Activated naive CD8-positive, alpha-beta T cell treated with anti-CD3 and anti-CD28 coated beads, Interleukin-2, amount 50 U/mL, for 24 hours (primary cell): ENCODE measurements around the gene CRB2.

ENCODE experiments used
- ATAC-seq: fragments of 150-1000 bp; cut with Tn5 transposase; one replicate; pipeline ENCODE4 v1.10.0; 2021
- DNase-seq: peaks from one replicate; pipeline ENCODE4 v3.0.0; 2021
- H3K27ac Mint-ChIP-seq: one replicate; pipeline ENCODE4 v1.8.0; 2021; ENCODE audit warnings: mild to moderate bottlenecking, mixed read lengths
- H3K27me3 Mint-ChIP-seq: one replicate; pipeline ENCODE4 v1.8.0; 2021; ENCODE audit warnings: mixed read lengths
- H3K36me3 Mint-ChIP-seq: one replicate; pipeline ENCODE4 v1.8.0; 2021; ENCODE audit warnings: low read depth, mixed read lengths
- H3K4me1 Mint-ChIP-seq: one replicate; pipeline ENCODE4 v1.8.0; 2021; ENCODE audit warnings: mixed read lengths
- H3K4me3 Mint-ChIP-seq: one replicate; pipeline ENCODE4 v1.8.0; 2021; ENCODE audit warnings: mild to moderate bottlenecking, moderate library complexity, mixed read lengths
- H3K9me3 Mint-ChIP-seq: one replicate; pipeline ENCODE4 v1.8.0; 2021; ENCODE audit warnings: mixed read lengths

The CRB2 gene

GRCh38 chr9:123349033-123349432 lies 7.0 kb upstream of the CRB2 start:
- Mint-ChIP-seq H3K4me1 (peaks cover 4% of the 10 kb centered on the region), H3K4me3 (no peak overlapping the region), H3K27me3 (peaks cover 4% of the 10 kb centered on the region), H3K27ac (no peak overlapping the region), H3K9me3 (no peaks in the 10 kb centered on the region), H3K36me3 (no peaks in the 10 kb centered on the region)
- ATAC-seq (no peak), DNase-seq (no peak)

GRCh38 chr9:123349691-123350480 lies 6.1 kb upstream of the CRB2 start:
- peak; percentile 74 for ATAC-seq
- no peak overlapping the region for H3K4me3 Mint-ChIP-seq
- peaks cover 6% of the 10 kb centered on the region for H3K4me1 Mint-ChIP-seq
- DNase-seq, result peak; percentile 74
- no peaks in the 10 kb centered on the region for H3K36me3 Mint-ChIP-seq
- H3K9me3 Mint-ChIP-seq, result no peaks in the 10 kb centered on the region
- no peak overlapping the region for H3K27ac Mint-ChIP-seq
- H3K27me3 Mint-ChIP-seq, result peaks cover 5% of the 10 kb centered on the region

DNA sequence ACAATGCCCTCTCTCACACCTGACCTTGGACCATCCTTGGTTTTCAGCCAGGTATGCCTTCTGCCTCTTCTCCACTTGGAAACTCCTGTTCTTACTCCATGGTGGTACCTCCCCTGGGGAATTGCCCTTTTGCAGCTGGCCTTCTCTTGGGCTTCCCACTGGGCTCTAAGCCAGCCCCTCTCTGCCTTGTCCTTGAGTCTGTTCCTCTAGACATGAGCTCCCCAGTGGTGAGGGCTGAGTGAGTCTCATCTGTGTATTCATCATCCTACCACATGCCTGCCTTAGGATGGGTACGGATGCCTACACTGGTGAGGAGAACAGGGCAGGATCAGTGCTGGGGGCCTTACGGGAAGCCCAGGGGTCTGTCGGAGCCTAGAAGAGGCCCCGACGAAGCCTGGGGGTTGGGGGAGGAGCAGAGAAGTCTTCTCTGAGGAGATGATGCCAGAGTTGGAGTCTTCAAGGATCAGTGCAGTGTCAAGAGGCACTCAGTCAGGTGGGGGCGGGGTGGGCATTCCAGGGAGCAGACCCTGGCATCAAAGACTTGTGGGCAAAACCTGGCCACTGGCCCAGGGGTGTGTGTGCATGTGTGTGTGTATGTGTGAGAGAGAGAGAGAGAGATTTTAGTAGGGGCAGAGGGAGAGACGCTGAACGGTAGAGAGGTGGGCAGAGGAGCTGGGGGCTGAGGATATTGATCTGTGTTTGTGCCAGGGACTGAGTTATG lies 5.2 kb upstream of the CRB2 start:
- Mint-ChIP-seq H3K36me3 (no peaks in the 10 kb centered on the region), H3K27ac (no peak overlapping the region), H3K4me1 (peaks cover 4% of the 10 kb centered on the region), H3K27me3 (peaks cover 5% of the 10 kb centered on the region), H3K9me3 (no peaks in the 10 kb centered on the region), H3K4me3 (no peak overlapping the region)
- no peak for DNase-seq
- ATAC-seq, result no peak

- no peak for ATAC-seq
These were observed 3.0 kb upstream of the CRB2 start for GRCh38 chr9:123353041-123353440.

GRCh38 chr9:123353984-123354591 lies 1.9 kb upstream of the CRB2 start:
- DNase-seq (peak; percentile 82), ATAC-seq (peak; percentile 72)
- no peak overlapping the region for H3K27ac Mint-ChIP-seq

More at GRCh38 chr9:123353041-123353440, 3.0 kb upstream of the CRB2 start:
- Mint-ChIP-seq H3K36me3 (no peaks in the 10 kb centered on the region), H3K4me1 (peaks cover 4% of the 10 kb centered on the region), H3K4me3 (no peak overlapping the region), H3K9me3 (no peaks in the 10 kb centered on the region), H3K27ac (no peak overlapping the region), H3K27me3 (peaks cover 5% of the 10 kb centered on the region)
- no peak for DNase-seq

DNA sequence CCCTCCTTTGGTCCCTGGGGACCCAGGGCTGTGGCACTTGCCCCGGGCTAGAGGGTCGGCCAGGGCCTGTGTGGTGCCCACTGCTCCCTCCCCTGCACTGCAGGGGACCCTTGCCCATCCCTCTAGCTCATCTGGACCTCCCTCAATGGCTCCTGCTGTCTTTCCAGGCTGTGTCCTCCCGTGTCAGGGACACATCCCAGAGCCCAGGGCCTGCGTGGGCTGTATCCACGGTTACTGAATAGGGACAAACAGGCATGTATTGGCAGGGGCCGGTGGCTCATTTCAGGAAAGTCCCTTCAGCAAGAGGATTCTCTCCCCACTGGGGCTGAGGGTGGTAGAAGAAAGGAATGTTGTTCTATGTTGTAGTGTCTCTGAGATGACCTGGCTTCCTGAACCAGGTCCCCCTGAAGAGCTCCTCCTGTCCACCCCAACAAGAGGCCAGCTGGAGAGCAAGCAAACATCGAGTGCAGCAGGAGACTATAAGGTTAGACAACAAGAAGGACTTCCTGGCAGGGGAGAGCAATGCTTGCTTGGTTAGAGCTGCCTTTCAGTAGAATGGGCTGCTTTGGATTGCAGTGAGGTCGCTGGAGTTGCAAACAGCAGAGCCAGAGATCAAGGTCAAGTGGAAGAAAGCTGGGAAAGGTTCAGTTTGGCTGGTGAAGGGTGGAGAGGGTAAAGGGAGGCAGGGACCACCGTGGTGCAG lies 1.0 kb upstream of the CRB2 start:
- no peaks in the 10 kb centered on the region for H3K36me3 Mint-ChIP-seq
- H3K27me3 Mint-ChIP-seq, result peaks cover 5% of the 10 kb centered on the region
- ATAC-seq (no peak), DNase-seq (no peak)
- no peaks in the 10 kb centered on the region for H3K9me3 Mint-ChIP-seq
- no peak overlapping the region for H3K4me3 Mint-ChIP-seq
- no peak overlapping the region for H3K27ac Mint-ChIP-seq
- H3K4me1 Mint-ChIP-seq, result peaks cover 20% of the 10 kb centered on the region

More at GRCh38 chr9:123353984-123354591, 1.9 kb upstream of the CRB2 start:
- Mint-ChIP-seq H3K4me3 (no peak overlapping the region), H3K9me3 (no peaks in the 10 kb centered on the region), H3K4me1 (peaks cover 13% of the 10 kb centered on the region), H3K36me3 (no peaks in the 10 kb centered on the region), H3K27me3 (peaks cover 5% of the 10 kb centered on the region)

DNA sequence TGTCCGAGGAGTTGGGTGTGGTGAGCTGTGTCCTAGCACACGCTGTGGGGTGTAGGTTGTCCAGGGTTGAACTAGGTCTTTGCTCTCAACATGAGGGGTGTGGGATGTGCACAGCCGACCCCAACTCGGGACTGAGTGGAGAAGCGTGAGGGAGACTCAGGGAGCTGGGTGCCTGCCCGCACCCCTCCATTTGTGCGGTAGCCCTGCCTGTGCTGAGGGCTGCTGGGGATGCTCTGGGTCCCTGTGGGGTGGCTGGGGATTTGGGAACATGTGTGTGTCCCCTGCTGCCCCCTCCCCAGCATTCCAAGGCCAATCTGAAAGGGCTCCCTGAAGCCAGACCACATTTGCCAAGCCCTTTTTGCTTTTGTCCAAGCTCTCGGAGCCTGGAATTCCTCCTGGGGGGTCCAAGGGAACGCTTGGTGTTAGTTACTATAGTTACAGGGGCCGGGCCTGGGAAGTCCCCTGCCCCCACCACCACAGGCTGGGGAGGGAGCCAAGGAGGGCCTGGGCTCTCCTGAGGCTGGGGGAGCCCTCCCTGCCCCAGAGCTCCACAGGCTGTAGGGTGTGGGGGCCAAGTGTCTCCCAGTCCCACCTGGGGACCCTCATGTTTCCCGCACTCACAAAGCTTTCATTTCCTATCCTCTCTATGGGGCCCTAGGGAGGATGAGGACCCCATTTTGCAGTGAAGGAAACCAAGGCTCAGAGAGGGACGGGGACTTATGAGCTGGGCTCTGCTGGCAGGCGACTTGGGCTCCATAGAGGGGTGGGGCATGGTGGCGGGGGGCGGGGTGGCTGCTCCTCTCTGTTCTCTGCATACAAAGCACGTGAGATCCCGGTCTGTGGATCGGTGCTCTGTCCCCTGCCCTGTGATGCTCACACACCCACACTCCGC lies 1.1 kb downstream of the CRB2 start:
- ATAC-seq, result no peak
- no peaks in the 10 kb centered on the region for H3K9me3 Mint-ChIP-seq
- H3K4me1 Mint-ChIP-seq, result peaks cover 28% of the 10 kb centered on the region
- H3K36me3 Mint-ChIP-seq, result no peaks in the 10 kb centered on the region
- H3K27me3 Mint-ChIP-seq, result peaks cover 5% of the 10 kb centered on the region
- H3K4me3 Mint-ChIP-seq, result no peak overlapping the region
- no peak for DNase-seq
- H3K27ac Mint-ChIP-seq, result no peak overlapping the region

DNA sequence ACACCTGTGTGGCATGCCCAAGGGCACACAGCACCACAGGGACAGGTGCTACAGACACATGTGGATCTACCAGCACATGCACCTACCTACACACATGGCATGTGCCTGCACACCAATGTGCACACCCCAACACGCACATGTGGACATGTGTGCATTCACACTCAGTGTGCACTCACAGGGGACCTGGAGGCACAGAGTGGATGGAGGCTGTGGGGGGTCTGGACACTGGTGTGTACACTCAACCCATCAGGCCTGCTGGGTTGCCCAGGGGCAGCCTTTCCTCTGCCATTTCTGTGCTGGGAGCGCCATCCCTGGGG lies 1.7 kb downstream of the CRB2 start:
- Mint-ChIP-seq H3K36me3 (no peaks in the 10 kb centered on the region), H3K27ac (no peak overlapping the region), H3K4me1 (peaks cover 28% of the 10 kb centered on the region), H3K4me3 (no peak overlapping the region), H3K27me3 (peaks cover 3% of the 10 kb centered on the region), H3K9me3 (no peaks in the 10 kb centered on the region)
- no peak for ATAC-seq
- no peak for DNase-seq

GRCh38 chr9:123358181-123358905 lies 2.3 kb downstream of the CRB2 start:
- ATAC-seq, result no peak
- H3K4me3 Mint-ChIP-seq, result no peak overlapping the region
- H3K4me1 Mint-ChIP-seq, result peaks cover 28% of the 10 kb centered on the region
- no peak for DNase-seq
- no peak overlapping the region for H3K27ac Mint-ChIP-seq
- peaks cover 1% of the 10 kb centered on the region for H3K27me3 Mint-ChIP-seq
- no peaks in the 10 kb centered on the region for H3K9me3 Mint-ChIP-seq
- no peaks in the 10 kb centered on the region for H3K36me3 Mint-ChIP-seq

DNA sequence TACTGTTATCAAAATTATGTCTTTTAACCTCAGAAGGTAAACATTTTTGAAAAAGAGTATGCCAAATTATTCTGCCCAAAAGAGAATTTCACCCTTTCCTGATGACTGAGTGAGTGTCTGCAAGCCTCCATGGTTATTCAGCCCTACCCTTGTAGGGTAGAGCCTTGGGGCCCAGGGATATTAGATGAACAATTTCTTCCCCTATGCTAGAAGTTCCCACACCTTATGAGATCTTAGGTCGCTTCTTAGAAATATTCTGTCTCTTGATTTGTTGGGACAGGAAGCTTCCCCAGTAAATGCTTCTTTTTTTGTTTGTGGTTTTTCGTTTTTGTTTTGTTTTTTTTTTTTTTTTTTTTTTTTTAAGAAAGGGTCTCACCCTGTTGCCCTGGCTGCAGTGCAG lies 3.1 kb downstream of the CRB2 start:
- H3K4me3 Mint-ChIP-seq, result no peak overlapping the region
- no peaks in the 10 kb centered on the region for H3K36me3 Mint-ChIP-seq
- peaks cover 27% of the 10 kb centered on the region for H3K4me1 Mint-ChIP-seq
- no peak for DNase-seq
- H3K9me3 Mint-ChIP-seq, result no peaks in the 10 kb centered on the region
- no peak overlapping the region for H3K27ac Mint-ChIP-seq
- ATAC-seq, result no peak
- peaks cover under 1% of the 10 kb centered on the region for H3K27me3 Mint-ChIP-seq

DNA sequence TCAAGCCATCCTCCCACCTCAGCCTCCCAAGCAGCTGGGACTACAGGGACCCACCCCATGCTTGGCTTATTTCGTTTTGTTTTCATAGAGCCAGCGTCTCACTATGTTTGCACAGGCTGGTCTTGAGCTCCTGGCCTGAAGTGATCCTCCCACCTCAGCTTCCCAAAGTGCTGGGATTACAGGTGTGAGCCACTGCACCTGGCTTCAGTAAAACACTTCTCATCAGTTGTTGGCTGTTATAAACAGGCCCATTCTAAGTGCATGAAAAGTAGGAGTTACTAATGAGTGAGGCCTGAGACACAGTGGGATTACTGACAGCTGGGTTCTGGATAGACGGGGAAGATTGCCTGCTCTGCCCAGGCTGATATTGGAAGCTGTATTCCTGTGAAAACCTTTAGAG lies 3.5 kb downstream of the CRB2 start:
- ATAC-seq, result no peak
- no peak for DNase-seq
- H3K4me1 Mint-ChIP-seq, result peaks cover 25% of the 10 kb centered on the region
- H3K9me3 Mint-ChIP-seq, result no peaks in the 10 kb centered on the region
- no peak overlapping the region for H3K27ac Mint-ChIP-seq
- no peaks in the 10 kb centered on the region for H3K27me3 Mint-ChIP-seq
- no peak overlapping the region for H3K4me3 Mint-ChIP-seq
- no peaks in the 10 kb centered on the region for H3K36me3 Mint-ChIP-seq

- Mint-ChIP-seq H3K36me3 (no peaks in the 10 kb centered on the region), H3K27ac (no peak overlapping the region), H3K27me3 (no peaks in the 10 kb centered on the region), H3K4me1 (peaks cover 25% of the 10 kb centered on the region), H3K4me3 (no peak overlapping the region), H3K9me3 (no peaks in the 10 kb centered on the region)
- DNase-seq, result peak; percentile 81
- ATAC-seq, result peak; percentile 57
These were observed 4.4 kb downstream of the CRB2 start for GRCh38 chr9:123360161-123361085.
